Prostate gland (tissue), 2 donors: ENCODE results near the gene VPS16.

Source experiments
- POLR2A ChIP-seq: fragments of 450-650 bp; IDR thresholded peaks from one replicate; pipeline ENCODE4 v1.6.1; 2016; ENCODE audit warnings: antibody characterized with exemption, mild to moderate bottlenecking
- POLR2AphosphoS5 ChIP-seq: sonication (generic); formaldehyde crosslinking; IDR thresholded peaks from one replicate; pipeline ENCODE4 v1.6.1; 2017; ENCODE audit warnings: antibody characterized with exemption
- TF ChIP-seq, protein P1 (sequence below), 4 experiments: fragments of 200-600 bp in 2 of 4; fragments of 450-650 bp in 2 of 4; sonication (generic) in 2 of 4; IDR thresholded peaks; 1 replicate in 3 of 4; 2 replicates in 1 of 4; pipeline ENCODE4 v1.5.1; 2016 to 2019; ENCODE audit warnings: antibody characterized with exemption in 4 of 4, mild to moderate bottlenecking in 2 of 4, moderate library complexity in 2 of 4

DNA sequence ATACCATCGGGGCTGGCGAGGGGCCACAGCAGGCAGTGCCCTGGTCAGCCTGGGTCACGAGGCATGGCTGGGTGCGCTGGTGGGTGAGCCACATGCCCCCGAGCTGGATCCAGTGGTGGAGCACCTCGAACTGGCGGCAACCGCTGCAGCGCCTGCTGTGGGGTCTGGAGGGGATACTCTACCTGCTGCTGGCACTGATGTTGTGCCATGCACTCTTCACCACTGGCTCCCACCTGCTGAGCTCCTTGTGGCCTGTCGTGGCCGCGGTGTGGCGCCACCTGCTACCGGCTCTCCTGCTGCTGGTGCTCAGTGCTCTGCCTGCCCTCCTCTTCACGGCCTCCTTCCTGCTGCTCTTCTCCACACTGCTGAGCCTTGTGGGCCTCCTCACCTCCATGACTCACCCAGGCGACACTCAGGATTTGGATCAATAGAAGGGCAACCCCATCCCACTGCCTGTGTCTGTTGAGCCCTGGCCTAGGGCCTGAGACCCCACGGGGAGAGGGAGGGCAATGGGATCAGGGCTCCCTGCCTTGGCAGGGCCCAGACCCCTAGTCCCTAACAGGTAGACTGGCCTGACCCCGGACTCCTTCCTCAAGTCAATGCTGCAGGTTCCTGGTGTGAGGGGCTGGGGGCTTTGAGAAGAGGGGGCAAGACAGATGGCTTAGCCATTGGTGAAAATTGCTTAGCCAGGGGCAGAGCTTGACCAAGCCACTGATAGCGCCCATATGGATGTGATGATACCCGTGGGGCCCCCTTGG, 23.8 kb upstream of the VPS16 start:
- TF ChIP-seq POLR2AphosphoS5 (no peak), POLR2A (no peak)
- TF ChIP-seq, protein P1, sequence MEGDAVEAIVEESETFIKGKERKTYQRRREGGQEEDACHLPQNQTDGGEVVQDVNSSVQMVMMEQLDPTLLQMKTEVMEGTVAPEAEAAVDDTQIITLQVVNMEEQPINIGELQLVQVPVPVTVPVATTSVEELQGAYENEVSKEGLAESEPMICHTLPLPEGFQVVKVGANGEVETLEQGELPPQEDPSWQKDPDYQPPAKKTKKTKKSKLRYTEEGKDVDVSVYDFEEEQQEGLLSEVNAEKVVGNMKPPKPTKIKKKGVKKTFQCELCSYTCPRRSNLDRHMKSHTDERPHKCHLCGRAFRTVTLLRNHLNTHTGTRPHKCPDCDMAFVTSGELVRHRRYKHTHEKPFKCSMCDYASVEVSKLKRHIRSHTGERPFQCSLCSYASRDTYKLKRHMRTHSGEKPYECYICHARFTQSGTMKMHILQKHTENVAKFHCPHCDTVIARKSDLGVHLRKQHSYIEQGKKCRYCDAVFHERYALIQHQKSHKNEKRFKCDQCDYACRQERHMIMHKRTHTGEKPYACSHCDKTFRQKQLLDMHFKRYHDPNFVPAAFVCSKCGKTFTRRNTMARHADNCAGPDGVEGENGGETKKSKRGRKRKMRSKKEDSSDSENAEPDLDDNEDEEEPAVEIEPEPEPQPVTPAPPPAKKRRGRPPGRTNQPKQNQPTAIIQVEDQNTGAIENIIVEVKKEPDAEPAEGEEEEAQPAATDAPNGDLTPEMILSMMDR (IDR thresholded peaks at IDR 0.05), result no peak
